PC-3 (cell line): Measurements from ENCODE around the gene TAF11L5.
"Not testable (repeated sequence)": the region's sequence is repeated elsewhere in the genome, so short reads cannot be mapped to it uniquely, and the experiment has no call there.

Experiments
- EZH2 ChIP-seq: fragments of 300-600 bp; sonication (generic); IDR thresholded peaks from one replicate; pipeline ENCODE4 v1.6.1; 2017; ENCODE audit warnings: antibody characterized with exemption, mild to moderate bottlenecking, low read length; ENCODE audit not compliant: unreplicated experiment
- TF ChIP-seq, protein P1 (sequence below): fragments of 300-600 bp; sonication (generic); conservative IDR thresholded peaks from 2 replicates; pipeline ENCODE4 v1.5.1; 2017; ENCODE audit warnings: antibody characterized with exemption, low read depth, mild to moderate bottlenecking, low read length

DNA sequence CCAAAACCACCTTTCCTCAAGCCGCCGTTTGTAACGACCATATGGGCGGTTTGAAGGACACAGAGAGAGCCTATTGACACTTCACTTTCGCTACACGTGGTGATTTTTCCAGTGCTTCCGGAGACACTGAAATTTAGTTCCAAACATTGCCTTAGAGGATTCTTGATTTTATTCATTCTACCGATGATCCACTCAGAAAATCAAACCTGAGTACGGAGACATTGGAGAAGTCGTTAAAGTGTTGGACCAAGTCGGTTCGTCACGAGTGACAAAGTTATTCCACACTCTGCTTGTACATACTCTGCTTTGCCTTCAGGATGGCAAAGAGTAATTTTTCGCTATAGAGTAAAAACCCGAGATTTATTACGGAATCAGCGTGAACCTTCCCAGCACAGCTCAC lies 1.5 kb downstream of the TAF11L5 start:
- TF ChIP-seq, protein P1, sequence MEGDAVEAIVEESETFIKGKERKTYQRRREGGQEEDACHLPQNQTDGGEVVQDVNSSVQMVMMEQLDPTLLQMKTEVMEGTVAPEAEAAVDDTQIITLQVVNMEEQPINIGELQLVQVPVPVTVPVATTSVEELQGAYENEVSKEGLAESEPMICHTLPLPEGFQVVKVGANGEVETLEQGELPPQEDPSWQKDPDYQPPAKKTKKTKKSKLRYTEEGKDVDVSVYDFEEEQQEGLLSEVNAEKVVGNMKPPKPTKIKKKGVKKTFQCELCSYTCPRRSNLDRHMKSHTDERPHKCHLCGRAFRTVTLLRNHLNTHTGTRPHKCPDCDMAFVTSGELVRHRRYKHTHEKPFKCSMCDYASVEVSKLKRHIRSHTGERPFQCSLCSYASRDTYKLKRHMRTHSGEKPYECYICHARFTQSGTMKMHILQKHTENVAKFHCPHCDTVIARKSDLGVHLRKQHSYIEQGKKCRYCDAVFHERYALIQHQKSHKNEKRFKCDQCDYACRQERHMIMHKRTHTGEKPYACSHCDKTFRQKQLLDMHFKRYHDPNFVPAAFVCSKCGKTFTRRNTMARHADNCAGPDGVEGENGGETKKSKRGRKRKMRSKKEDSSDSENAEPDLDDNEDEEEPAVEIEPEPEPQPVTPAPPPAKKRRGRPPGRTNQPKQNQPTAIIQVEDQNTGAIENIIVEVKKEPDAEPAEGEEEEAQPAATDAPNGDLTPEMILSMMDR, result not testable (repeated sequence)
- TF ChIP-seq EZH2, result not testable (repeated sequence)
